ENCODE measurements around the gene ABCA9.

DNA sequence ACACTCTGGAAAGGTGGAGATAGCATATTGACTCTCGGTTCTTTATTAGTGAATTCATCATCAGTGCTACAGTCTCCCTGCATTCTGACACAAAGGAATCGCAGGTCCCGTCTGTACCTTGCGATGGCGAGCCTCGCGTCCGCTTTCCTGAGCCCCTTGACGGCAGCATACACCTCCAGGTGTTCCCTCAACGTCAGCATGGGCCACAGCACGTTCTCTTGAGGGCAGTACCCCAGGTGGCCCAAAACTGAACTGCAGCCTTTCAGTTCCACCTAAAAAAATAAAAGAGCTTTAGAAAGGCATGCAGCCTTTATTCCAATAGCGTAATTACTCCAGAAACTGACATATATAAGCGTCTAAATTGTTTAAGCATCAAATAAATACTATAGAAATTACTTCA is 24.2 kb upstream of the ABCA9 start:
- TF ChIP-seq, protein P1, sequence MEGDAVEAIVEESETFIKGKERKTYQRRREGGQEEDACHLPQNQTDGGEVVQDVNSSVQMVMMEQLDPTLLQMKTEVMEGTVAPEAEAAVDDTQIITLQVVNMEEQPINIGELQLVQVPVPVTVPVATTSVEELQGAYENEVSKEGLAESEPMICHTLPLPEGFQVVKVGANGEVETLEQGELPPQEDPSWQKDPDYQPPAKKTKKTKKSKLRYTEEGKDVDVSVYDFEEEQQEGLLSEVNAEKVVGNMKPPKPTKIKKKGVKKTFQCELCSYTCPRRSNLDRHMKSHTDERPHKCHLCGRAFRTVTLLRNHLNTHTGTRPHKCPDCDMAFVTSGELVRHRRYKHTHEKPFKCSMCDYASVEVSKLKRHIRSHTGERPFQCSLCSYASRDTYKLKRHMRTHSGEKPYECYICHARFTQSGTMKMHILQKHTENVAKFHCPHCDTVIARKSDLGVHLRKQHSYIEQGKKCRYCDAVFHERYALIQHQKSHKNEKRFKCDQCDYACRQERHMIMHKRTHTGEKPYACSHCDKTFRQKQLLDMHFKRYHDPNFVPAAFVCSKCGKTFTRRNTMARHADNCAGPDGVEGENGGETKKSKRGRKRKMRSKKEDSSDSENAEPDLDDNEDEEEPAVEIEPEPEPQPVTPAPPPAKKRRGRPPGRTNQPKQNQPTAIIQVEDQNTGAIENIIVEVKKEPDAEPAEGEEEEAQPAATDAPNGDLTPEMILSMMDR (IDR thresholded peaks at IDR 0.05), result peak in 6 of 7 experiments; percentile 24 to 47 (median 32)
- TF ChIP-seq POLR2A (IDR thresholded peaks at IDR 0.05), result no peak

All from body of pancreas (tissue), 4 donors.